Activated CD8-positive, alpha-beta memory T cell treated with anti-CD3 and anti-CD28 coated beads for 24 hours (primary cell): ENCODE measurements around the gene UPK3A.

Source experiments
- DNase-seq: peaks from one replicate; pipeline ENCODE4 v3.0.0-alpha.2; 2020

UPK3A gene

DNA sequence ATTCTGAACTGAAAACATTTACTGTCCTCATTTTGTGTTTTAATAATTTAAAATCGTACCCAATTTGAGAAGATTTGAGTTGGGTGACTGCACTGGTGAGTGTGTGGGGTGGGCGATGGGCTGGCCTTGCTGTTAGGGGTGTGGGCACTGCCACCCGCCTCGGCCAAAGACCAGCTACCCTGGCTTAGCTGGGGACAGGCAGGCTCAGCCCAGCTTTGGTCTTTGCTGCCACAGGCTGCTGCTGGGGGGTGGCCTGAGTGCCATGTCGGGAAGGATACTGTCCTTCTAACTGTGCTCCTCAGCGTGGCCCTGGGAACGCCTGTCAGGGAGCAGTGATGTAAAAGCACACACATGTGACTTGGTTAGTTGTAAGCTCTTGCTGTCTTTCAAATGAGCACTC lies 47.3 kb downstream of the UPK3A start:
- DNase-seq, result no peak

DNA sequence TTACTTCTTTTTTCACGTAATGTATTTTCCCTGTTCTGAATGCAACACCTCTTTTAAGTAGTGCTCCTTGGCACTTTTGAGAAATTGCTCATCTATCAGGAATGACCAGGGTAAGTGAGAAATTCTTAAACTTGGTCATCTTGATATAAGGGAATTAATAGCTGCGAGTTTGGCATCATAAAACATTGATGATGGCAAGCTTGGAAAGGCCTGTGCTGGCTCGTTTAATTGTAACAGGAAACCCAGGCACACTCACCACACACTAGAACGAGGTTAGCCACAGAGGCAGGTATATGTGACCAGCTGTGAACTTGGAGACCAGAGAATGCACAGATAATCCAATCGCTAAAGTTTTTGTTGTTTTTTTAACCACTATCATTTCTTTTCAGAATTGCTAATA lies 49.3 kb downstream of the UPK3A start:
- DNase-seq, result no peak

DNA sequence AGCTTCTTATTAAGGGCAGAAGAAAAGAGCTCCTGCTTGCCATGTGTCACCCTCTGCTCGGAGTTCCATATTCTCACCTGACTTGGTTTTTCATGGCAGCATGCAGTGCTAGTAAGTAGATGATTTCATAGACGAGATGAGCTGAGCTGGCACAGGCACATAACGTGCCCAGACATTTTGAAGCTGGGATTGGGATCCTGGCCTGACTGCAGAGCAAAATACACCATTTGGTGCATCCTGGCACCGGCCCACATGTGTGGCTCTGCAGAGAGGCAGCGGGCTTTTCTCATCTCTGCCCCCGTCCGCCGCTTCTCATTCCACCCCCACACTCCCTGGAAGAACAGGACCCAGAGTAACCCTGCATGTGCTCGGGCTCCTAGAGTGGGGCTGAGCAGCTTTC lies 49.8 kb downstream of the UPK3A start:
- no peak for DNase-seq

DNA sequence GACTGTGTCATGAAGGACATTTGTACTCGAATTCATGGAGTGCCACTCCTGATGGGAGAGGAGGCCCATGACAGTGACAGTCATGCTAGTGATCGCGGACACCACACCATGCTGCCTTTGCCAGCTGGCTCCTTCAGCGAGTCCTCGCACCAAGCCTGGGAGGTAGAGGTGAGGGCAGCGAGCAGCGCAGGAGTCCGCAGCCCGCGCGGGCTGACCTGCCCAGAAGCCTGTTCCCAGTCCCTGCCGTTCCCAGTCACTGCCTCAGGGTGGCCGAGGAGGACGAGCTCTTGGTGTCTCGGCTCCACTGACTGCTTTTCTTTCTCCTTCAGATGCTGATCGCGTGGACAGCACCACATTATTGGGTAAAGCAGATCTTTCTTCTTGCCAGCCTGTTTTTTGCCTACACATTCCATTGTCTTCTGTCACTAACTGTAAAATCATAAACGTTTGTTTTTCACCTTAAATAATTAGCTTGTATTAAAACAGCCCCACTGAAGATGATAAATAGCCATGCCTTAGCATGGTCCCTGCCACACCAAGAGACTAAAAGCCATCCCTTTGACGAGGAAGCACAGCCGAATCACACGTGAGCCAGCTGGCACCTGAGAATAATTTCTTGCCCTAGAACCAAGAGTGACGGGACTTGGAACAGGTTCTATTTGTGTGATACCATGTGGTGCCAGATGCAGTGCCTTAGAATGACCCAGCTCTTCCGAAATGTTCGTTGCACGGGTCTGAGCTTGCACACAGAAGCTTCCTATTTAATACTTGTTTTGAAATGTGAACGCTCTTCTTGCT lies 50.5 kb downstream of the UPK3A start:
- no peak for DNase-seq

DNA sequence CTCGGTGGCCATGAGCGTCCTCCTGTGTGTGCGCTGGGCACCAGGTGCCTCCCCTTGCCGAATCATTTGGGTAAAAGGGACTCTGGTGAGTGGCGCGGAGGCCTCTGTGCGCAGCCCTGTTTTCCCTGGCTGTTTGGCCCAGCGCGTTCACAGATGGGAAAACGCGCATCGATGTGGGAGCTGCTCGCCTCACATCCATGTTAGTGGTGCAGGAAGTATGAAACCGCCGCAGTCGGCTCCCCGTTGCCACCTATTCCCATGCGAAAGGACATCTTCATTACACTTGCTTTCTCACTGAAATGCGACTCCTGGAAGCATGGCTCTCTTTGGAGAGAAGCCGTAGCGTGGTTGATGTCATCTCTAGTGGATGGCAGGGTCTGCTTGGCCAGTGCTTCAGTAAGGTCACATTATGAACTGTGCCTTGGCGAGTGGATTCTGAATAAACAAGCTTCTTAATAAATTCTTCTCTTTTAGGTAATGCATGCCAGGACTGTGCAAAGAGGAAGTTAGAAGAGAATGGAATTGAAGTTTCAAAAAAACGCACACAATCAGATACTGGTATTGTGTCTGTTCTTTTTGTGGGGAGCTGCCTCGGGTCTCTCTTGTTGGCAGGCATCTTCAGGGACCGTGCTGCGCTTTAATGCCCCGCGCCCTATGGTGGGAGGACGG lies 51.2 kb downstream of the UPK3A start:
- no peak for DNase-seq

DNA sequence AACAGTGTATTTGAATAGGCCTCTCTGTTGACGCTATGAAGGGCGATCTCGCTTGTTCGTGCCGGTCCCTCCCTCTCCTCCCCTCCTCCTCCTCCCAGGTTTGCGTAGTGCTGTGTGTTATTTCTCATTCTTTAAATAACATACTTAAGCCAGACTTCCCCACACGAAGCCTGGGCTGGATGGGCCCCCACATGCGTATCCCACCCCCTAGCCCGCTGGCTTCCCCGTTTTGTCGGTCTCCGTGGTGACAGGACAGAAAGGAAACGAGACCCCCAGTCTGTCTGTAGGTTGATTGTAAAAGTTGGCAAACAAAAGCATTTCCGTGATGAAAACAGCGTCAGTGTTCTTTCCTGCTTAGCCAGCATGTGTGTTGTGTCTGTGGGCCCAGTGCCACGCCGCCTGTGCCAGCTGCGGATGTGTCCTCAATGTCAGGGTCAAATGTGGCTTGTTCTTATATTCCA lies 52.3 kb downstream of the UPK3A start:
- no peak for DNase-seq

DNA sequence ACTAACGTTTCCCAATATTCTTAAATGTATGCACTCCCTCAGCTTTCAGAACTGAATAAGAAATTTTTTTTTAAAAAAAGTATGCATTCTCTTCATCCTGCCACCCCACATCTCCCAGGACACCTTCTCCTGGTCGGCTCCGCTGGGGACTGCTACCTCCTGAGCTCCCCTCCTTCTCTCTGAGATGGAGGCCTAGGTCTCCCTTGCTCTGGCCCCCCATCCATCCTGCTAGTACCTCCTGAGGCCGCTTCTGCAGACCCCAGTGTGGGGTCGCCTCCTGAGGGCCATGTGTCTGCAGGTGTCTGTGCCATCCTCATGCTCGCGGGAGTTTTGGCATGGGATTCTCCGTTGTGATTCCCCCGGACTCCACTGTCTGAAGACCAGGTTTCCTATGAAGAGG lies 52.8 kb downstream of the UPK3A start:
- DNase-seq, result no peak

DNA sequence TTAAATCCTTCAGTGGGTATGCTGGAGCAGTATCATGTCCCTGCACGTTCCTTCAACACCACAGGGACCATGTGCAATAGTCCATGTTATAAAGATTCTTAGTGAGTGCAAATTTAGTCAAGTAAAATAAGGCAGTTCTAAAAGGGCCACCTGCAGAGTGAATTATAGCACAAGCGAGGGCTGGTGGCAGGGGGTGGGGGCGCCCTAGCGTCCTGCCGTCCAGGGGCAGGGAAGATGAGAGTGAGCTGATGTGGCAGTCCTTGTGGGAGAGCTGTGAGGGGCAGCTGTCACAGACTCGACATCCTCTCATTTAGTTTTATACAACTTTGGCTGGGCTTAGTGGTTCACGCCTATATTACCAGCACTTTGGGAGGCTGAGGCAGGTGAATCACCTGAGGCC lies 54.0 kb downstream of the UPK3A start:
- DNase-seq, result no peak

DNA sequence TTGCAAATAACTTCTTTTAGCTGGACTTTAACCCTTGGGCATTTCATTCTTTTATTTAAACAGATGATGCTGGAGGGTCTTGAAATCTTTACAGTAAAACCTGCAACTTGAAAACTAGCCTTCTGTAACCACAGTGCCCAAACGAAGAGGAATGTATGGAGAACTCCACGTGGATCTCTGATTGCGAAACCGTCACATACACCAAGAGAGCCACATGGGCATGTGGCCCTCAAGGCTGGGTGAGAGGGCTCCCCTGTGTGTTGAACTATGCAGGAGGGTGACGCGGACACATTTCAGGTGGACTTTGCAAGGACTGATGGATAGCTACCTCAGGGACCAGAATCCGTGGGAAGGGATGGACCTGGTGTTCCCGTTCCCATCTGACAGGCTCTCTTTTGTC lies 55.6 kb downstream of the UPK3A start:
- DNase-seq, result no peak

DNA sequence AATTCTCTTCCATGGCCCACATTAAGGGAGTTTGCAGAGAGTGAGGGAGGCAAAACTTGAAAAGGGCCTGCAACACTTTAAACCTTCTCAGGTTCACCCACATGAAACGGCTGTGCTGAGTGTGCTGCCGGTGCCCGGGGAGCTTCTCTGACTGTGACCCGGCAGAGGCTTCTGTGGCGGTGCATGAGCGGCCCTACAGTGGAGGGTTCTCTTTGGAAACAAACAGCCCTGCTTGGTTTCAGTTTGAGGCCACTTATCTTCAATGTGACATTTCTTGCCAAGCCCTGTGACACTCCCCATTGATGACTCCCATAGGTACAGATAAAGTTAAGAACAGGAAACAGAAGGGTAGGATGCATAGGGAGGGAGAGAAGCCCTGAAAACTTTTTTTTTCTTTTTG lies 56.7 kb downstream of the UPK3A start:
- DNase-seq, result no peak

DNA sequence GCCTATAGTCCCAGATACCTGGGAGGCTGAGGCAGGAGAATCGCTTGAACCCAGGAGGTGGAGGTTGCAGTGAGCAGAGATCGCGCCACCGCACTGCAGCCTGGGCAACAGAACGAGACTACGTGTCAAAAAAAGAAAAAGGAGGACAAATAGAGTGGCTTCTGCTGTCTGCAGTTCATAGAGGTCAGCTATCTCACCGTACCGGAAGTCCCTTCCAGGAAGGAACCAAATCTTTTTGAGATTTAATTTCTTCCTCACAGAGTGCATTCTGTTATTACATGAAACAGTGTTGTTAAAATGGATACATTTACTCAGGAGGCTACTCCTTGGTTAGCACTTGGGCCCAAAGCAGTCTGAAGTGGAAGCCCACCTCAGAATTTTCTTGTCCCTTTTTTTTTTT lies 58.4 kb downstream of the UPK3A start:
- DNase-seq, result no peak

DNA sequence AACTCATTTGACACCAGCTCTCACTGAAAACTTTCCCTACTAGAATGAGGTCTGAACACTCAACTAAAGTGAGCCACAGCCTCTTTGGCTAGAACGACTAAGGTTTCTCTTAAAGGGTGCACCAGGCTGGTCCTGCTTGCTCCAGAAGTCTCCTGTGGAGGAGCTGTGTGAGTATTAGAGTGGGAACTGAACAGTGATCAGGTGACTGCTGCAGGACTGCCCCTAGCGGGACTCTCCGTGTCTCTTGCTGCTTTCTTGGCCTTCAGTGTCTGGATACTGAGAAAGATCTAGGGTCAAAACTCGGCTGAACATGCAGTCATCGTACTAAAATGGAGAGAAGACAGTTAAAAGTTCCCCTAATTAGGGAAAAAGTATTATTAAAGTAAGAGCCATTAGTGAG lies 59.6 kb downstream of the UPK3A start:
- no peak for DNase-seq
